ENCODE data around the gene MTCH2.
"Not testable (repeated sequence)": the region's sequence is repeated elsewhere in the genome, so short reads cannot be mapped to it uniquely, and the experiment has no call there.

MTCH2 gene

DNA sequence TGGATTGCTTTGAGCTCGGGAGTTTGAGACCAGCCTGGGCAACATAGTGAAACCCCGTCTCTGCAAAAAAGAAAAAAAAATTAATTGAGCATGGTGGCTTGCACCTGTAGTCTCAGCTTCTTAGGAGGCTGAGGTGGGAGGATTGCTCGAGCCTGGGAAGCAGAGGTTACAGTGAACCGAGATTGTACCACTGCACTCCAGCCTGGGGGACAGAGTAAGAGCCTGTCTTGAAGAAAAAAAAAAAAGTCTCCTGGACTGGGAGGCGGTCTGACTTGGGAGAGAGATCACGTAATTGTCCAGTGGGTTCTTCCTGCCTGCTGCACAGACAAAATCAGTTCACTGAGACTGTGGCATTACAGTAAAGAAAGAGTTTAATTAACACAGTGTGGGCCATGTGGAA, 3.1 kb upstream of the MTCH2 start:
- H3K4me3 ChIP-seq (ENCODE audit: low read depth, low read length) = no peak overlapping the region
- in situ Hi-C loops (cut with HindIII; ENCODE audit: low sequenced_read_pairs) = no loop called here
- TF ChIP-seq, protein P1, sequence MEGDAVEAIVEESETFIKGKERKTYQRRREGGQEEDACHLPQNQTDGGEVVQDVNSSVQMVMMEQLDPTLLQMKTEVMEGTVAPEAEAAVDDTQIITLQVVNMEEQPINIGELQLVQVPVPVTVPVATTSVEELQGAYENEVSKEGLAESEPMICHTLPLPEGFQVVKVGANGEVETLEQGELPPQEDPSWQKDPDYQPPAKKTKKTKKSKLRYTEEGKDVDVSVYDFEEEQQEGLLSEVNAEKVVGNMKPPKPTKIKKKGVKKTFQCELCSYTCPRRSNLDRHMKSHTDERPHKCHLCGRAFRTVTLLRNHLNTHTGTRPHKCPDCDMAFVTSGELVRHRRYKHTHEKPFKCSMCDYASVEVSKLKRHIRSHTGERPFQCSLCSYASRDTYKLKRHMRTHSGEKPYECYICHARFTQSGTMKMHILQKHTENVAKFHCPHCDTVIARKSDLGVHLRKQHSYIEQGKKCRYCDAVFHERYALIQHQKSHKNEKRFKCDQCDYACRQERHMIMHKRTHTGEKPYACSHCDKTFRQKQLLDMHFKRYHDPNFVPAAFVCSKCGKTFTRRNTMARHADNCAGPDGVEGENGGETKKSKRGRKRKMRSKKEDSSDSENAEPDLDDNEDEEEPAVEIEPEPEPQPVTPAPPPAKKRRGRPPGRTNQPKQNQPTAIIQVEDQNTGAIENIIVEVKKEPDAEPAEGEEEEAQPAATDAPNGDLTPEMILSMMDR (IDR thresholded peaks at IDR 0.05; ENCODE audit: low read depth, low read length) = no peak
- DNase-seq (ENCODE audit: low read depth, low spot score) = no peak

DNA sequence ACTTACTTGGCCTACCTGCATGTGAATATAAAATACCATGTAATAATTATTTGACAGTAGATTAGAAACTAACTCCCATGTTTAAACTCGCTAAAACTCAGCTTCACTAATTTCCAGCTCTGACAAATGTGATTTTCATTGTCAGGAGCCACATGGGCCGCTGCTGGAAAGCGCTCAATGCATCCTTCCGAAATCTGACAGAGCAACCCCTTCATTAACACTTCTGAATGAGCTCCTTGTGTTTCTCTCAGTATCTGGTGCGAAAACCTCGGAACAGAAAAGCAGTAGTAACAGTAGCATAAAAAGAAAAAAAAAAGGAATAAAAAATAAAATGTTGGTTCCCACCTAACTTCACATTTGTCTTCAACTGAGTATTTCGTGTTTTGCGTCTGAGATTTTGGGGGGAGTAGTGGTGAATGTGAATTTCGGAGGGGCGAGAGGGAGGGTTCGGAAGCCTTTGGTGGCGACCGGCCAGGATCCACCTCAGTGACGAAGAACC, 710 bp downstream of the MTCH2 start:
- H3K4me3 ChIP-seq (ENCODE audit: low read depth, low read length) = peak overlapping the region; percentile 90
- DNase-seq (ENCODE audit: low read depth, low spot score) = peak; percentile 8
- TF ChIP-seq, protein P1 (IDR thresholded peaks at IDR 0.05; ENCODE audit: low read depth, low read length) = no peak
- in situ Hi-C loops (cut with HindIII; ENCODE audit: low sequenced_read_pairs) = no loop called here

GRCh38 chr11:47640506-47640905, 1.9 kb downstream of the MTCH2 start:
- in situ Hi-C loops (cut with HindIII; ENCODE audit: low sequenced_read_pairs) = not testable (repeated sequence)

DNA sequence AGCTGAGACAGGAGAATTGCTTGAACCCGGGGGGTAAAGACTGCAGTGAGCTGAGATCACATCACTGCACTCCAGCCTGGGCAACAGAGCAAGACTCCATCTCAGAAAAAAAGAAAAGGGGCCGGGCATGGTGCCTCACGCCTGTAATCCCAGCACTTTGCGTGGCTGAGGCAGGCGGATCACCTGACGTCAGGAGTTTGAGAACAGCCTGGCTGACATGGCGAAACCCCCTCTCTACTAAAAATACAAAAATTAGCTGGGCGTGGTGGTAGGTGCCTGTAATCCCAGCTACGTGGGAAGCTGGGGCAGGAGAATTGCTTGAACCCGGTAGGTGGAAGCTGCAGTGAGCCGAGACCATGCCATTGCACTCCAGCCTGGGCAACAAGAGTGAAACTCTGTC, 6.0 kb downstream of the MTCH2 start:
- in situ Hi-C loops (cut with HindIII; ENCODE audit: low sequenced_read_pairs); DNase-seq (ENCODE audit: low read depth, low spot score); H3K4me3 ChIP-seq (ENCODE audit: low read depth, low read length): not testable (repeated sequence)

More at GRCh38 chr11:47640506-47640905, 1.9 kb downstream of the MTCH2 start:
- not testable (repeated sequence) for H3K4me3 ChIP-seq (ENCODE audit: low read depth, low read length); DNase-seq (ENCODE audit: low read depth, low spot score)

DNA sequence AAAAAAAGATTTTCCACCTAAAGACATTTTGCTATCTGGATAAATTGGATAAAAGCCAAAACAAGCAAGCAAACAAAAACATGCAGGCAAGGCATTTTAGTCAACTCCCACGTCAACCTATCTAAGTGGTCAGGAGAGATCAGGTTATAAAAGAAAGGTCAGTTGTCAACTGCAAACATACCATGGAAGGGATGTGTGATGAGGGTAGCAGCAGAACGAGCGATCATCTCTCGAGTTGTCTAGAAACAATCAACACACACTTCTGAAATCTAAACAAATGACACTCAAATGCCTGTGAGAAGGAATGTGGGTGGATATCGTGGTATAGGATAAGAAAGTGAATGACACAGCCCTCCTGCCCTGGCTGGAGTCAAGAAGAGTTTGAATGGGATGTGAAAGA, 10.9 kb downstream of the MTCH2 start:
- no peak for DNase-seq (ENCODE audit: low read depth, low spot score)
- no peak overlapping the region for H3K4me3 ChIP-seq (ENCODE audit: low read depth, low read length)
- in situ Hi-C loops (cut with HindIII; ENCODE audit: low sequenced_read_pairs) = no loop called here
- TF ChIP-seq, protein P1 (IDR thresholded peaks at IDR 0.05; ENCODE audit: low read depth, low read length) = no peak

- TF ChIP-seq, protein P1 (IDR thresholded peaks at IDR 0.05; ENCODE audit: low read depth, low read length) = no peak
- no peak for DNase-seq (ENCODE audit: low read depth, low spot score)
- in situ Hi-C loops (cut with HindIII; ENCODE audit: low sequenced_read_pairs) = no loop called here
- no peak overlapping the region for H3K4me3 ChIP-seq (ENCODE audit: low read depth, low read length)
Observed at GRCh38 chr11:47628026-47628425, 14.3 kb downstream of the MTCH2 start.

DNA sequence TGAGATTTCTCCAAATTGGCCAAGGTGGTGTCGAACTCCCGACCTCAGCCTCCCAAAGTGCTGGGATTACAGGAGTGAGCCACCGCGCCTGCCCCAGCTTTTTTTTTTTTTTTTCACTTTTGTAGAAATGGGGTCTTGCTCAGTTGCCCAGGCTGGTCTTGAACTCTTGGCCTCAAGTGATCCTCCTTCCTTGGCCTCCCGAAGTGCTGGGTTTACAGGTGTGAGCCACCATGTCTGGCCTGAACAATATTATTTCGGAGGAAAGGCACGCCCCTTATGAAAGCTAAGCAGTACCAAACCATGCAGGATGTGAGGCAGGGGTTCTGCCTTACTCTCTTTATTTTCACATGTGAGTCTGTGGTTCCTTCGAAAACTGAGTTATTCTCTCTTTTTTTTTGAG, 16.1 kb downstream of the MTCH2 start:
- DNase-seq (ENCODE audit: low read depth, low spot score) = no peak
- H3K4me3 ChIP-seq (ENCODE audit: low read depth, low read length) = no peak overlapping the region
- TF ChIP-seq, protein P1 (IDR thresholded peaks at IDR 0.05; ENCODE audit: low read depth, low read length) = no peak
- in situ Hi-C loops (cut with HindIII; ENCODE audit: low sequenced_read_pairs) = no loop called here

- no peak overlapping the region for H3K4me3 ChIP-seq (ENCODE audit: low read depth, low read length)
- in situ Hi-C loops (cut with HindIII; ENCODE audit: low sequenced_read_pairs) = no loop called here
- TF ChIP-seq, protein P1 (IDR thresholded peaks at IDR 0.05; ENCODE audit: low read depth, low read length) = no peak
- no peak for DNase-seq (ENCODE audit: low read depth, low spot score)
Observed at GRCh38 chr11:47620836-47621378, 21.5 kb downstream of the MTCH2 start.
